H54 (cell line): ENCODE data around the gene PTPRG.

Experiments used
- DNase-seq: peaks from one replicate; pipeline ENCODE4 v3.0.0; 2011; ENCODE audit warnings: low spot score, mixed read lengths; ENCODE audit not compliant: insufficient read length
- FAIRE-seq: peaks from 3 replicates; lab custom pipeline; 2011; peaks lifted over from hg19 to GRCh38; lab: Jason Lieb, UNC
- POLR2A ChIP-seq: IDR thresholded peaks from 2 replicates; pipeline ENCODE4 v1.6.1; 2011; ENCODE audit warnings: low read depth, mild to moderate bottlenecking, low read length

PTPRG gene

GRCh38 chr3:61897848-61898247 lies 336.5 kb downstream of the PTPRG start:
- TF ChIP-seq POLR2A: no peak
- FAIRE-seq: no peak
- no peak for DNase-seq

DNA sequence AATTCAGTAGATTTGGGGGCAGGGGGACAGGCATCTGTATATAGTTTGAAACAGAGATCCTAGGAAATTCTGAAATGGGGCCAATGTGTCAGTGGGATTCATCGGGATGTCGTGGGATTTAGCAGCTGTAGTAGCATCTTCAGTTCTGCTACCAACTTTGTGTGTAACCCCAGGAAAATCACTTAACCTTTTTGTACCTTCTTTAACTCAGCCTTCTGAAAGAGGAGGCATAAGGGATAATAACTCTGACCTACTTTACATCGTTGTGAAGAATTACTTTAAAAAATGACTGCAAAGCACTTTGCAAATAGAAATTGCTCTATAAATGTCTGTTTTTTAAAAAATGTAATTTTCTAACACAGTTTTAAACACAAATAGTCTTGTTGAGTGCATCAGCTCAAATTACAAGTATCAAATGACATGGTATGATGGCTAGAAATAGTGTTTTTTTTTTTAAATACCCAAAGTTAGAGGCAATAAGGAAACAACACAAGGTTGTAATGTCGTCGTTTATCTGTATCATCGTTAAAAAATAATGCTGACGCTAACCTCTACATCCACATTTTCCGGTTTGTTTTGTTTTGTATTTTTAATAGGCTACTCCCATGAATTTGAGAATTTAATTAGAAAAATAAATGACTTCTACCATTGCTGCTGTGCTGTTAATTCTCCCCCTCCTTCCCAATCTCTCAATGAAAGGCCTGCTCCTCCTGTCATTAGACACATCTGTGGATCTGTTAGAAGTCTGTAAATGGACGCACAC lies 338.5 kb downstream of the PTPRG start:
- TF ChIP-seq POLR2A: no peak
- FAIRE-seq (no peak), DNase-seq (no peak)

DNA sequence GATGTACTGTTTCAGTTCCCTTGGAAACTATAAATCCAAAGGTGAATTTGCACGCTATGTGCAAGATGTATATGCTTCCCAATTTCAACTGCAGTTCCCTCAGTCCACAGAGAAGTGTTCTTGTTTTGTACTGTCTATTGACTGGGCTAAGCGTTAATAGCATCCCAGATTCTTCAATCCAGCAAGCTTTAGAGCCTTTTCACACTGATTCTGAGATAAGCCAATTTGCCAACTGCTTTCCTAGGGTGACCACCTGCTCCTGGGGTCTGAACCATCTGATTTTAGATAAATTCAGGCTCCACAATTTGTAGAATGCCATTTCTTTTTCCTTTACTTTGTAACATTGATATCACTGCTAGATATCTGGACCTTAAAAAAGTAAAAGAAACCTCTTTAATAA lies 340.1 kb downstream of the PTPRG start:
- no peak for DNase-seq
- FAIRE-seq: peak; percentile 6
- TF ChIP-seq POLR2A: no peak

- TF ChIP-seq POLR2A: no peak
- DNase-seq (no peak), FAIRE-seq (no peak)
Observed at GRCh38 chr3:61901986-61902385, 340.6 kb downstream of the PTPRG start.

DNA sequence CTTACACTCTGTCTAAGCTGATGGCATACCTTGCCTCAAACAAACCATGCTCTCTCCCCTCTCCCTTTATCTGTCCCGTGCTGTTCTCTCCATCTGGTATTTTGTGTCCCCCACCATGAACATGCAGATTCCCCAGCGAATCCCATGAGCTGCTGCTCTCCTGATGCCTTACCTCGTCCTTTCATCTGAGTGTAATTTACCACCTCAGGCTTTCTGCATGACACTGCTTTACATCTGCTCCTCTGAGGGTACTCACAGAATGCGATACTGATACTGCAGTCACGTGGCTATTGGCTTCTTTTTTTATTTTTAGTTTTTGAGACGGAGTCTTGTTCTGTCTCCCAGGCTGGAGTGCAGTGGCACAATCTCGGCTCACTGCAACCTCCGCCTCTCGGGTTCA lies 341.7 kb downstream of the PTPRG start:
- no peak for TF ChIP-seq POLR2A
- DNase-seq (no peak), FAIRE-seq (no peak)

GRCh38 chr3:61903931-61904657 lies 342.7 kb downstream of the PTPRG start:
- FAIRE-seq: peak; percentile 64
- TF ChIP-seq POLR2A: no peak
- no peak for DNase-seq

GRCh38 chr3:61907210-61907795 lies 345.9 kb downstream of the PTPRG start:
- no peak for TF ChIP-seq POLR2A
- FAIRE-seq (no peak), DNase-seq (no peak)

- DNase-seq (no peak), FAIRE-seq (no peak)
- no peak for TF ChIP-seq POLR2A
Observed at GRCh38 chr3:61908382-61908781, 347.0 kb downstream of the PTPRG start.

DNA sequence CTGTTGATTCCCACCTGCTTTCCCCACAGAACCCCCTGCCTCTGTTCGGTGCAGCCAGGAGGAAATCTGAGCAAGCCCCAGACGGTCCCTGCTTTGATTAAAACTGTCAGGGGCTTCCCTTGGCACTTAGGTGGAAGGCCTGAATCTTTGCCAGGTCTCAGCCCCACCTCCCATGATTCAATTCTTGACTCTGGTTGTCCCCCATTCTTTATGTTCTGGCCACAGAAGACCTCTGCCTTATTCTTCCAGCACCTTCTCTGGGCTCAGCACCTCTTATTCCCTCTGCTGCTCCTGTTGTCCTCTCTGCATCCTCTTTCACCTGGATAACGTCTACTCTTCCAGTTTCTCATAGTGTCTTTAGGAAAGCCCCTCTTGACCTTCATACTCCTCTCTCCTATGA lies 349.4 kb downstream of the PTPRG start:
- no peak for FAIRE-seq
- no peak for DNase-seq

DNA sequence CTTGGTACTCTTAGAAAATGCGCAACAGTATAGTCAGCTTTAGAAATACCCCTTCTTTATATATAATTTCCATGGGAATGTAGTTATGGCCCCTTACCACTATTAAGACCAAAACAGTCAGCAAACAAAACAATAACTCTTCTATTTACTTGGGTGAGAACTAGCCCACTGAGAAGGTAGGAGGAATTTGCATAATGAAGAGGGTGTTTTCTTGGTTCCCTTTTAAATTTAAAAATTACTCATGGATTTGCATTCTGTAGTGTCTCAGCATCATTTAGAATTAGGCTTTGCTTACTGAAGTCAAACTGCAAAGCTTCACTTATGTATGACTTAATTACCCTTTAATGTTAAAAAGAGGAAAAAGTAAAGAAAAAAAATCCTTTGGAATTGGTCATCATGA lies 350.8 kb downstream of the PTPRG start:
- TF ChIP-seq POLR2A: no peak
- DNase-seq: no peak
- FAIRE-seq: no peak

More for the DNA sequence above, 349.4 kb downstream of the PTPRG start:
- TF ChIP-seq POLR2A: no peak

DNA sequence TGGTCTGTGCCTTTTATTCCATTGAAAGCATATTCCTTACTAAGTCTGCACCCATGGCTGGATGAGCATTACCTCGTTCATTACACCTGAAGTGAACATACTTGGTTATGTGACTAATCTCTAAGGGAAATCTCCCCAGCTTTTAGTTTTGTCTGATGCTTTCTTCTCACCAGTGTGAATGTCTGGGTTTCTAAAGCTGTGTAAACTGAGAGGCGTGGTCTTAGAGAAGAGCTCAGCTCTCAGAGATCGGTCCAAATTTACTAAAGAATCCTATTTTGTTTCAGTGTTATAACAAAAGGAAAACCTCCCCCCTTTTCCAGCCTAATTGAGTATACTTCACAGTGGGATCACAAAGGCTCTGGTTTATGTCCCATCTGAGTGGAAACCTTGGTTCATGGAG lies 352.3 kb downstream of the PTPRG start:
- no peak for TF ChIP-seq POLR2A
- DNase-seq: no peak
- no peak for FAIRE-seq

- FAIRE-seq (no peak), DNase-seq (no peak)
- no peak for TF ChIP-seq POLR2A
Observed at GRCh38 chr3:61914276-61914675, 352.9 kb downstream of the PTPRG start.

DNA sequence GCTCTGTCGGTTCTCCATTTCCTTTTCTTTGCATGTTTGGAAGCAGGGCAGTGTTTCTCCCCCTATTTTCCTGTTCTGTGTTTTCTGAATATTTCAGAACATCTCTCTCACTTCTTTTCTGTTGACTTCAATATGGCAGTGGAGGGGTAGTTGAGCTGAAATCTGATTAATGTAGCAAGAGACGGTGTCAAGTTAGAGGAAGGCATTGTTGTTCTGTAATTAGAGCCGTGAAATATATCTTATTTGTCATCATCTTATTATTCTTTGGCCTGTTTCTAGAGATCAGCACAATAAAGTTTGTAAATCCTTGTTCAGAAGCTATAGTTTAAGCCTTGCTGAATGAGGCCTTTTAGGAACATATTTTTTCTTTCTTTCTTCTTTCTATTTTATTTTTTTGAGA lies 353.9 kb downstream of the PTPRG start:
- no peak for TF ChIP-seq POLR2A
- DNase-seq (no peak), FAIRE-seq (no peak)

DNA sequence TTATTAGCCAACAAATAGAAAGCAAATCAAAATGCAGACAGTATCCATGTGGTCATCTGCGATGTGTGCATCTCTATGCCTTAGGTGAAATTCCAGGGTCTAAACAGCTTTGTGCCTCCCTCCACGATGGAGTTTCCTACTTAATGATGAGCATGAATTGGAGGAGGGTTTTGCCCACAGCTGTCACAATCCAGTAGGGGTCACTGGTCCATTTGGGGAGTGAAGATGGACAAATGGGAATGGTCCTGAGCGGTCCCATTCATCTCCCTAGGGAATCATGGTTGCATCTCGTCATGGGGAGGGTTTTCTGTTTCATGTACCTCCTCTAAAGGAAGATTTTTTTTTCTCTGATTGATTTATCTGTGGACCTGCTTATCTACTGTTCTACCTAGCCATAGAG lies 358.0 kb downstream of the PTPRG start:
- no peak for TF ChIP-seq POLR2A
- FAIRE-seq (no peak), DNase-seq (no peak)
